TTC549 (cell line): ENCODE measurements around the gene DBX1.

Experiments
- FAIRE-seq: peaks from 2 replicates; lab custom pipeline; 2012; peaks lifted over from hg19 to GRCh38; lab: Jason Lieb, UNC

The DBX1 gene

DNA sequence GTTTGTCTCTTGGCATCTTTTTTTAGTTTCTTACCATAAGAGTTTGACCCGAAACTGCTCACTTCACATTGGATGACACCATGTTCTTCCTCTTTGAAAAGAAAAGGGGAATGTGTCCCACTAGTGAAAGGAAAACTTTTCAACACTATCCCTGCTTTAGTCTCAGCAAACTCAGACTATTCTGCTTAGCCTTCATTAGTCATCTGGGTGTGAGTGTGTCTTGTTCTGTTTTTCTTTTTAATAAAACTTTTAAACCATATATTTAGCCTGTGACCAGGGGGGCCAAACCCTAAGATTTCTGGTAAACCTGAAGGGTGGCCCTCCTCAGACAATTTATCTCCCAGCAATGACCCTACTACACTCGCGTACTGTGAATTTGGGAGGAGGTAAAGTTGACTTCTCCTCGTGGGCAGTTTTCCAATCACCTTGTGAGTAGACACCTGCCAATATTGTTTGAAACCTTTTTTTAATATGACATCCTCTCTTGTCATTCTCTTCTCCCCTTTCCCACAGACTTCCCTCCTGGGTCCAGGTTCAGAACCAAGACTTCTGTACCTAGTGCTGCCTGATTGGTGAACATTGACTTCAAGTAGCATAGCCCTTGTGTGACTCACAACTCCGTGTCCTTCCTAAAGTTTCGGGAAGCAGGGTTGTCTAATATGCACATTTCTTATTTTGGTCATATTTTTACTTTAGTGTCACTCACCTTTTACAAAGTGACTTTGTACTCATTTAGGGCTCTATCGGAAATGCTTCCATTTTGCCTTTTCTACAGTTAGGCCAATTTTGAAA is 39.9 kb downstream of the DBX1 start:
- no peak for FAIRE-seq

GRCh38 chr11:20119315-20119714 is 41.0 kb downstream of the DBX1 start:
- FAIRE-seq, result no peak

- no peak for FAIRE-seq
Observed at GRCh38 chr11:20118209-20118608, 42.1 kb downstream of the DBX1 start.

GRCh38 chr11:20117291-20117690 is 43.0 kb downstream of the DBX1 start:
- no peak for FAIRE-seq

DNA sequence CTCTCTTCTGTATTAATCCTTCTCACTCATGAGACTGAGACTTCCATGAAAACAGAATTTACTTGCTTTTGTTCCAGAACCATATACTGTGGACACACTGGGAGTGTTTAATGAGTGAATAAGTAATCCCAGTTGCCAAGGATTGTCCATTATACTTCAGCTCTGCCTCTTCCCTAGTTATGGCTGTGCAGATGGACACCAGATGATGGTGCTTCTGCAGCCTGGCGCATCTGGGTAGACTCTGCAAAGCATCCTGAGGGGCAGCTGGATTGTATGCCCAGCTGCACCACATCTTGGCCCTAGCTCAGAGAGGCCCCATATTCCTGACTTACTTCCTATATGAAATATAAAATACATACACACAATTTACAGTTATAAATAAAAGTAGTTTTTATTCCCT is 43.5 kb downstream of the DBX1 start:
- no peak for FAIRE-seq

DNA sequence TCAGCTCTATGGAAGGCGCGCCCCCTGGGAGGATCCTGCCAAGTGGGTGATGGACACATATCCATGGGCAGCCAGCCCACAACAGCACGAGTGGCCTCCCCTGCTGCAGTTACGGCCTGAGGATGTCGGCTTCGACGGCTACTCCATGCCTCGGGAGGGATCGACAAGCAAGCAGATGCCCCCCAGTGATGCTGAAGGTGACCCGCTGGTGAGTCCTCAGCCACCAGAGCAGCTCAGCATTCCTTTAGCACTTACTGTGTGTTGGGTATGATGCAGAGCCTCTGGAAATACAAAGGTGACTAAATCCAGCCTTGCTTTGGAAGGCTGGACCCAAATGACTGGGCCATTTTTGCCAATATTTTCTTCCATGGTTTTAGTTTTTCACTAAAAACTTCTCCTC is 45.7 kb downstream of the DBX1 start:
- no peak for FAIRE-seq

GRCh38 chr11:20113149-20113438 is 47.2 kb downstream of the DBX1 start:
- no peak for FAIRE-seq

- no peak for FAIRE-seq
Observed at GRCh38 chr11:20112291-20113148, 47.8 kb downstream of the DBX1 start.

GRCh38 chr11:20111871-20112270 is 48.4 kb downstream of the DBX1 start:
- no peak for FAIRE-seq

GRCh38 chr11:20110908-20111669 is 49.2 kb downstream of the DBX1 start:
- no peak for FAIRE-seq

DNA sequence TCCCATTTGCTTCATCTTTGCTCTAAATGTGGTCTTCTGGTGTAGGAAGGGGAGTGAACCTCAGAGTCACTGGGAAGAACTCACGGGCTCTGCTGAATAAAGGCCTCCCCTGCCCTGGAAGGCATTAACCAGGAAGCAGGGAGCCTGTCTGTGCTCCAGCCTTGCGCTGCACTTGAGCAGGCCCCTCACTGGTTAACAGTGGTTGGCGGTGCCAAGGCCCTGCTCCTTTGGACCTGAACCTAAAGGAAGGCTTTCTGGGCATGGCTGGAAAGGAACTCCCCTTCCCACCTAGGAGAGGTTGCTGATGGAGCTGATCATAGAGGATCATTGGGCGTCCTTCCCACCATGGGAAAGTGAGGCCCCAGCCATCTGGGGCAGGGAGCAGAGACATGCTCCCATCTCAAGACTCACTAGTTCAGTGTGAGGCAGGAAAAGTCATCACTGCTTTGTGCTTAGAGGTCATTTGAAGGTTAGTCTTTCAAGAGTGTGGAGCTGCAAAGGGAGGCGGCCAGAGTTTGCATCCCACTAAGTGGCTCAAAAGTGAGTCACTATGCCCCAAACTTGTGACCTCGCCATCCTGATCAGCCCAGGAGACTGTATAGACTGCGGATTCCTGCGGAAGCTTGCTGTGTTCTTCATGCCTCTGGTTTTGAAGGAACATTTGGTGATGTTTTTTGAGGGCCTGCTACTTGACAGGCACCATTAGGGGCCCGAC is 50.4 kb downstream of the DBX1 start:
- no peak for FAIRE-seq
